Ovary (tissue), 3 donors: ENCODE measurements around the gene TBX20.
"Not testable (repeated sequence)": the region's sequence is repeated elsewhere in the genome, so short reads cannot be mapped to it uniquely, and the experiment has no call there.

Source experiments
- CTCF ChIP-seq, 3 donors: fragments of 450-650 bp in 2 of 3; fragments of 200-600 bp in 1 of 3; IDR thresholded peaks; one replicate each; pipeline versions ENCODE4 v1.5.1 to v1.8.0; 2016 to 2022; ENCODE audit warnings: antibody characterized with exemption in 3 of 3, mild to moderate bottlenecking in 1 of 3
- POLR2A ChIP-seq: fragments of 450-650 bp; IDR thresholded peaks from one replicate; pipeline ENCODE4 v1.6.1; 2017; ENCODE audit warnings: antibody characterized with exemption, mild to moderate bottlenecking, moderate library complexity
- donor health status: DM: no; HTN: no; CAD: no.

GRCh38 chr7:35202353-35202752, 51.5 kb downstream of the TBX20 start:
- TF ChIP-seq CTCF (IDR thresholded peaks at IDR 0.05); POLR2A: not testable (repeated sequence)
